HCEC 1CT (cell line): ENCODE data around the gene ADRA2B.

Experiments
- DNase-seq: peaks from one replicate; pipeline ENCODE4 v3.0.0-alpha.2; 2017

ADRA2B gene

DNA sequence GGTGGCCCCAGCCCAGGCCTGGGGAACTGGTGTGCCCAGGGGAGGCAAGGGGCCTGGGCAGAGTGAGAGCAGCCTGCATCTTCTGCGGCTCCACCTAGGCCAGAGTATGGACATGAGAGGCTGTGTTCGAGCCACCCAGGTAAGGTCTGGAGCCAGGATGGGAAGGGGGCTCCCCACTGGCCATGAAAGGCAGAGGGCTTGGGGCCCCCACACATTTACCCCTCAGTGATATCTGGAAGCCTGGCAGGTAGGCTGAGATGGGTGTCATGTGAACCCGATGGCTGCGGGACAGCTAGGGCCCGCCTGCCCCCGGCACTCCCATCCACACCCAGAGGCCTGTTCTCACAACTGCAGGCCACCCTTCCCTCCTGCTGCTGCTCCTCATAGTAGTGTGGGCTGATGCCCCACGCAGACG, 13.2 kb downstream of the ADRA2B start:
- no peak for DNase-seq

DNA sequence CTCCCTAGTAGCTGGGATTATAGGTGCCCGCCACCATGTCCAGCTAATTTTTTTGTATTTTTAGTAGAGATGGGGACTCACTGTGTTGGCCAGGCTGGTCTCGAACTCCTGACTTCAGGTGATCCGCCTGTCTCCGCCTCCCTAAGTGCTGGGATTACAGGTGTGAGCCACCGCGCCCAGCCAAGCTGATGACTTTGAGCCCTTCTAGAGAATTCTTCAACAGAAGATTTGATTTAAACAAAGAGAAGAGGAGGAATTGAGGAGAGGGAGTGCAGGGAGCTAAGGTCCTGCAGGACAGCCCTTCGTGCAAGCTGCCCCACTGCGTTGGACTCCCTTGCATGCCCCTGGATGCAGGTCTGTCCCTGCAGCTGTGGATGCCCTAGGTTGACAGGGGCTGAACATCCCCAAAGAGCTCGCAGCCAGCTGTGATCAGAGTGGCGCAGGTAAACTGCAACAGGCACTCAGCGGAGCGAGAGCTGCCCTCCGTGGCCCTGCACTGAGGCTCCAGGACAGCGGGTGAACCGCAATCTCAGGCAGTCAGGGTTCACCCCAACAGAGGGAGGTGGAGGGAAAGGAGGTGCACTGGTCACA, 13.7 kb downstream of the ADRA2B start:
- DNase-seq: no peak

DNA sequence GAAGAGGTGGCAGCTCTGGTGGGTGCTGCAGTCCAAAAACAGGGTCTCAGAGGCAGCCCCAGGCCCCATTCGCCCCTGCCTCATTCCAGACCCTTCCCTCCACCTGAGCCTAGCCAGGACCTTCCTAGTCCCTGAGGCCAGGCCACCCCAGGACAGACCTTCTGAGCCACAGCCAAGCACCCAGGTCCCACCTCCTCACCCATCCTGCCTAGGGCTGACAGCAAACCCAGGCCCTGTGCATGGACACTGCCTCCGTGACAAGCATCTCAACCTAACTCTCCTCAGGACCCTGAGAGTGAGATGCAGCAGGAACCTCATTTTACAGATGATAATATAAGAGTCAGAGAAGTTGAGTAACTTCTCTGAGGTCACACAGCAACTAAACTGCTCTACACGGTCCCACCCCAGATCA, 15.5 kb downstream of the ADRA2B start:
- DNase-seq: no peak

DNA sequence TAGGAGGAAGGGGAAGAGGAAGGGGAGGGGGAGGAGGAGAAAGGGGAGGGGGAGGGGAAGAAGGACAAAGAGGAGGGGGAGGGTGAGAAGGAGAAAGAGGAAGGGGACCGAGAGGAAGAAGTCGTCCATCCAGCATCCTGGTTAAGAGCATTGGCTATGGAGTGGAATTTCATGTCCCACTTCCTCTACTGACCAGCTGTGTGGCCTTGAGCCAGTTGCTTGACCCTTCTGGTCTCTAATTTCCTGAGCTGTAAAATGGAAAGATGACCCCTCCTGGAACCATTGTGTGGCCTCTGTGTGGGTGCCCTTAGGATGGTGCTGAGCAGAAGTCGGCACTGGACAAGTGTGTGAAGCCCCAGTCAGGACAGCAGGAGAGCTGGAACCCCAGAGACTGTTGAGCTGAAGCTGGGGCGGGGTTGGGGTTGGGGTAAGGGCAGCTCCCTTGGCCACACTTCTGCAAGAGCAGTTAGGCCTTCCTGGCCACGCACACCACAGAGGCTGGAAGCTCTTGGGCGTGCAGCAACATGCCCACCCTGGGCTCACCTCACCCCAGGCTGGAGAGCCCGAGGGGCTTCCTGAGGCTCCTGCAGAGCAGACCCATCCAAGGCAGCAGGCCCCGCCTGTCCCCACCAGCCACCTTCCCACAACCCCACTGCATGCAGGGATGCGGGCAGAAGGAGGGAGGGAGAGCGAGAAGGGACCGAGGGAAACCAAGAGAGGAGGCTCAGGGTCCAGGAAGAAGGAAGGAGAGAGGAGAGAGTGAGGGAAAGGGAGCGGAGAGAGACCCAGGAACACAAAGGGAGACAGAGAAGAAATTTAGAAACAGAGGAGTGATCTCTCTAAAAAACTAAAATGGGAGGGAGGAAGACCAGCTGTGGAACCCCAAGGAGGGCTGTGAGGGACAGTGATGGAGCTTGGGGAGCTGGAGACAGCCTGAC, 16.2 kb downstream of the ADRA2B start:
- DNase-seq: no peak

DNA sequence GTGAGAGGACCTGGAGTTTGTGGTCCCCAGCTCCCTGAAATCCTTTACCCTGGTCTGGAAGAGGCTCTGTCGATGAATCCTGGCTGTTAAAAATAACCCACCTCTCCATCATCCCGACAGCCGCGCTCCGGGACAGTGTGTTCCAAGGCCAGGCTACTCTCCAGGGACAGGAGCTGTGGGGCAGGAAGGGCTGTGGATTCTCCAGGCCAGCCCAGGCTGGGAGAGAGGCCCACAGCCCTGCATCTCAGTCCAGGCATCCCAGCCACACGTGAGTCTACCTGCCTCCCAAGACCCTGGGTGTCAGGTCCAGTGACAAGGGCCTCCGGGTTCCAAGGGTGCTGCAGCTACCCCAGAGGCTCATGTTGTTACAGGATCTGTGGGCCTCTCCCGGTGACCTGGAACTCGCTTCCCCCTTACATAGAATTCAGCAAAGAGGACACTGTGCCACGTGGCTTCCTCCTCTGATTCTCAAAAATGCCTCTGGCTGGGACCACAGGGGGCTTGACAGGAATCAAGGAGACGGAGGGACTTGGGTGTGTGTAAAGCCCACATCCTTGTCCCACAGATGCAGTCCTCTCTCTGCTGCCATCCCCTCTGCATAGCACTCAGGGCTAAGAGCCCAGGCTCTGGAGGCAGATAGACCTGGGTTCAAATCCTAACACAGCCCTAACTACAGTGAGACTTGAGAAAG, 17.3 kb downstream of the ADRA2B start:
- DNase-seq: no peak

DNA sequence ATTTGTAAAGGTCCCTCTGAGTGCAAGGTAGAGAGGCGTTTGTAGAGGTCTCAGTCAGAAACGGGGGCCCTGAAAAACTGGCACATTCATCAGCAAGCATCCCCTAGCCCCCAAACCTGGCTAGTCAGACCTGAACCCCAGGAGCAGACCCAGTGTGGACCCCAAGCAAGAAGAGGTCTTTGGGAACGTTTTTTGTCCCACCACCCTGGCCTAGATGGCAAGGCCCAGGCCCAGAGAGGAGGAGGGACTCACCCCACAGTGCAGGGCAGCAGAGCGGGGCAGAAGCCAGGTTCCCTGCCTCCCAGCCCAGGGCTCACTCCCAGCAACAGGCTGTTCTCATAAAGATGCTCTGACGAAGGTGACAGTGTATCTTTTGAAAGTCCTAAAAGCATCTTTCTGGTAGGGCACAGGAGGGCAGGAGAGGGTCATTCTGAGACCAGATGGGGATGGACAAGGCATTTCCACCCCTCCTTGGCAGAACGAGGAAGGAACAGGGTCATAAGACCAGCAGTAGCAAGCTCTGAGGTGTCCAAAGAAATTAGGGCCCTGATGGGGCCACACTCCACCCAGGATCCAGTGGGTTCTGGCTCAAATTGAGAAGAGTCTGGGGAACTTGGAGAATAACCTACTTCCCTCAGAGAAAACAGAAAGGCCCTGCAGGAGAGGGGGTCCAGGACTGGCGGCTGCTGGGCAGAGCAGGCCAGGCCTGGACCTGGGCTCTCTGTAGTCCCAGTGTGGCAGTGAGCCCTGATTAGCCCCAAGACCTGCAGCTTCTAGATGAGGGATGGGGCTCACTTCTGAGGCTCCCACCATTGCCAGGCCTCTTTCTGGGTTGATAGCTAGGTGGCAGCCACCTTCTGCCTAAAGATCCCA, 18.2 kb downstream of the ADRA2B start:
- DNase-seq: no peak

DNA sequence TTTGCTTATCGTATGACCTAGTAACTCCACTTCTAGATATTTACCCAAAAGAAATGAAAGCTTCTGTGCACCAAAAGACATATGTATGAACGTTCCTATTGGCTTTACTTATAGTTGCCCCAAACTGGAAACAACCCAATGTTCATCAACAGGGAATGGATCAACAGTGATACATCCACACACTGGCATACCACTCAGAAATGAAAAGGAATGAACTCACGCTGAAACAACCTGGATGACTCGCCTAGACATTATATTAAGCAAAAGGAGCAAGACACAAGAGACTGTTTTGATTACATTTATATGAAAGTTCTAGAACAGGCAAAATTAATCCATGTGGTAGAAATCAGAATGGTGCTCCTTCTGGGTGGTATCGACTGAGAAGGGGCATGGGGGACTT, 18.9 kb downstream of the ADRA2B start:
- no peak for DNase-seq

DNA sequence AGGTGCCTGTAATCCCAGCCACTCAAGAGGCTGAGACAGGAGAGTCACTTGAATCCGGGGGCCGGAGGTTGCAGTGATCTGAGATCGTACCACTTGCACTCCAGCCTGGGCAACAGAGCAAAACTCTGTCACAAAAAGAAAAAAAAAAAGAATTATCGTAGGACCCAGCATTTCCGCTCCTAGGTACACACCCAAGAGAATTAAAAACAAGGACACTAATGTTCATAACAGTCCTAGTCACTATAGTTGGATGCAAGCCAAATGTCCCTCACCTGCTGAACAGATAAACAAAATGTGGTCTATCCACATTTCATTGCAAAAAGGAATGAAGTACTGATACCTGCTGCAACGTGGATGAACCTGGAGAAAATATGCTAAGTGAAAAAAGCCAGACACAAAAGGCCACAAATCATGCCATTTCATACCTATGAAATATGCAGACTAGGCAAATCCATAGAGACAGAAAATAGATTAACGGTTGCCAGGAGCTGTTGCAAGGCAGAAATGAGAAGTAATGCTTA, 21.2 kb downstream of the ADRA2B start:
- no peak for DNase-seq

DNA sequence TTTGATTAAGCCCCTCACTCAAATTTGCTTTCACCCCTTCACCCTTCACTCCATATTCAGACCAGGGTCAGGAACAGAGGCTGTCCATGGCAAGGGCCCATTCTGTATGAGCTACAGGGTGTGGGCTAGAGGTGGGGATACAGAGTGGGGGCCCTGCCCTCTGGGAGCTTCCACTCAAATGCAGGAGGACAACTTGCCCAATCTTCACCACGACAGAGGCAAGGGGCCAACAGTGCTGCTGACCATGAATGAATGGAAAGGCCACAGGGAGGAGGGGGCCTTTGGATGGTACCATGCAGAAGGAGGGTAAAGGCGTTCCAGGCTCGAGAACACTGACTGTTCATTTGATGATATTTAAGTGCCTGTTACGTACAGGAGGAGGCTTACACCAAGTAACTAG, 22.8 kb downstream of the ADRA2B start:
- DNase-seq: no peak

DNA sequence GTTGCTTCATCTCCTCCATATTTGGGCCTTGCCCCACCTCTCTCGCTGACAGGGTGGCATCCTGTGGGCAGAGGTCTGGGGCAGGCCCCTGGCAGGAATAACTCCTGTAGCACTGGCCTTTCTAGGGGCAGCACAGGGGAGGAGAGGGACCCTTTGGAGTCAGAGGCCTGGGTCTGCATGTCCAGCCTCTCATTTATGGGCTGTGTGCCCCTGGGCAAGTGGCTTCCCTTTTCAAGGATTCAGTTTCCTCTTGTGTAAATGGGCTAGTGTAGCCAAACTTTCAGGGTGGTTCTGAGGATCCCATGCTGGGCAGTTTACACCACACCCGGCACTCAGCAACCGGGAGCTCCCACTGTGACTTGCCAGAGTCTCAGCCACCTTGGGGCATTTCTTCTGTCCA, 23.4 kb downstream of the ADRA2B start:
- DNase-seq: no peak

DNA sequence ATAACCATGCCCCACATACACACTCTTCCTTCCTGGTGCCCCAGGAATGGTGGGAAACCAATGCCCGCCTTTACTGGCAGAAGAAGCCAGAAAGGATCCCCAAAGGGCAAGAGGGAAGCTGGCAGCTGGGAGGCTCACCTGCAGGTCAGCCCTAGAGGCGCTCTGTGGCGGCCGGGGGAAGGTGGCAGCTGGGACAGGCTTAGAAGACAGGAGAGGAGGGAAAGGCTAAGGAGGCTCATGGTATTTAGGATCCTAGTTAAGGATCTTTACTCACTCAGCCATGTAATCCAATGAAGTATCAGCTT, 23.8 kb downstream of the ADRA2B start:
- no peak for DNase-seq

DNA sequence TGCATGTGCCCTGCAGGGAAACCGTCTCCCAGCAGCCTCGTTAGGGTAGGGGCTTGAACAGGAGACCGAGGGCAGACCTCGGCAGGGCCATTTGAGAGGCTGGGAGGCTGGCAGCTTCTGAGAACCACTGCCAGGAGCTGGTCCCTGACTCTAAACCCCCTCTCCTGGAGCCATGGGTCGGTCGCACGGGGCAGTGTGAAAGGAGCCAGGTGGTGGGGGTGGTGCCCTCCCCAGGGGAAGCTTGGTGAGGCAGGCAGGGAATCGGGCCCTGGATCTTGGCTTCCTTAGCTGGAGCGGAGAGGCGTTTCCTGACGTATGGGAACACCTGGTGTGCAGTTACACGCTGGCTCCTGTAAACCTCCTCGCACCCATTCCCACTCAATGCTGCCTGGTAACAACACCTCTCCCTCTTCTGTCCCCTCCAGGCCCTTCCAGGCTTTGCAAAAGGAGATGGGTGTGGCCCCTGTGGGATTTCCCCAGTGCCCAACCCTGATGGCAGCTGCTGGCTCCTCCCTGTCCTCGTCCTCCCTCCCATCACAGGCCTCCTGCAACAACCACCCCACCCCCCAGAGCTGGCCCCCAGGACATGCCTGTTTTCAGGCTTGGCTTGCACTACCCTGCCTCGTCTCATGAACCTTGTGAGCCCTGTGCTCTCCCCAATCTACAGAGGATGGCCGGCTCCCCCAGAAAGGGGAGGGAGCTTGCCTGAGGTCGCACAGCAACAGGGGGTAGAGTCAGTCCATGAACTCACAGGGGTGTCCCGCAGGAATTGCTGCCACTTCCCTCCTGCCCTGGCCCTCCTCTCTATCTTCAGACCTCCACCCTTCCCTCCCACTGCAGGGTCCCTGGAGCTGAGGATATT, 24.4 kb downstream of the ADRA2B start:
- no peak for DNase-seq

DNA sequence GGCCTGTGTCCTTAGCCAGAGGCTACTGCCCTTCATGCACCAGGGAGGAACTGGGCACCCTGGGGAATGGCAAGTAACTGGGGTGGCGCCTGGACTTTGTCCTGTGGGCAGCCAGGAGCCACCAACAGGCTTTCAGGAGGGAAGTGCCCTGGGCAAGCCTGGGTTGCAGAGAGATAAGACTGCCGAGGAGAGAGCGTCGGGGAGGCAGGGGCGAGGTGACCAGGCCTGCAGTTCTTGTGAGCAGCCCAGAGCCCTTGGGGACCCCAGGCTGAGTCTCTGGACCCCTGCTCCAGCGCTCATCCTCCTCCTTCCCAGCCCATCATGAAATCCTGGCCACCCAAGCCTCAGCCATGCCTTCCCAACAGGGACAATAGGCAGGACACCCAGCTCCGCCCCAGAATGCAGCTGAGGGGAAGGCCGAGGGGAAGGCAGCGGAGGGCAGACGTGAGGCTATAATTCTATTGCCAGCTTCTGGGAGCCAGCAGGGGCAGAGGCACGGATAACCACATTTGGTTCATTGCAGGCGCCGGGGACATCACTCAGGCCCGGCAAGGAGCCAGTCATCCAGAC, 25.1 kb downstream of the ADRA2B start:
- DNase-seq: no peak

DNA sequence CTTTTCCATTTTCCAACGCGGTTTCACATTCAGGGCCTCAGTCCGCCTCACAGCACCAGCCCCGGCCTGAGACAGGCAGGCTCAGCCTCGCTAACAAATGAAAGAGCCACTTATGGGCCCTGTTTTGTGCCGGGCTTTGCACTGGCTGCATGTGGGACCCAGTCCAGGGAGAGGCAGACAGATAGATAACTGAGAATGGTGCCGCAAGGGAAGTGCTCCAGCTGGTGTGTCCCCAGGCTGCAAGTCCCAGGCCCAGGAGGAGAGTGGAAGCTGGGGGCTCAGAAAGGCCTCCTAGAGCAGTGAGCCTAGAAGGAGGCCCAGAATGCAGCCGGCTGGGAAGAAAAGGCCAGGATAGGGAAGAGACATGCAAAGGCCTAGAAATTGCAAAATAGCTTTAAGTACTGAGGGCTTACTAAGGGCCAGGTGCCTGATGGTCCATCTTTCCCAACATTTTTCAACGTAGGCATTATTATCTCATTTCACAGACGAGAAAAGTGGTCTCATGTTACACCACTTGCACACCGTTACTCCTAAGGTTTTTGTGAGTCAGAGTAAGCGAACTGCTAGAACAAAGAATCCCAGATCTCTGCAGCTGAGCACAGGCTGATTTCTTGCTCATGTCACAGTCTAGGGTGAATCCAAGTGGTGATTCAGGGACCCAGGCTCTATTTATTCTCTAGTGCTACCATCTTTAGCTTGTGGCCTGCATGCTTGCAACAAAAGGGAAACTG, 26.0 kb downstream of the ADRA2B start:
- DNase-seq: no peak

DNA sequence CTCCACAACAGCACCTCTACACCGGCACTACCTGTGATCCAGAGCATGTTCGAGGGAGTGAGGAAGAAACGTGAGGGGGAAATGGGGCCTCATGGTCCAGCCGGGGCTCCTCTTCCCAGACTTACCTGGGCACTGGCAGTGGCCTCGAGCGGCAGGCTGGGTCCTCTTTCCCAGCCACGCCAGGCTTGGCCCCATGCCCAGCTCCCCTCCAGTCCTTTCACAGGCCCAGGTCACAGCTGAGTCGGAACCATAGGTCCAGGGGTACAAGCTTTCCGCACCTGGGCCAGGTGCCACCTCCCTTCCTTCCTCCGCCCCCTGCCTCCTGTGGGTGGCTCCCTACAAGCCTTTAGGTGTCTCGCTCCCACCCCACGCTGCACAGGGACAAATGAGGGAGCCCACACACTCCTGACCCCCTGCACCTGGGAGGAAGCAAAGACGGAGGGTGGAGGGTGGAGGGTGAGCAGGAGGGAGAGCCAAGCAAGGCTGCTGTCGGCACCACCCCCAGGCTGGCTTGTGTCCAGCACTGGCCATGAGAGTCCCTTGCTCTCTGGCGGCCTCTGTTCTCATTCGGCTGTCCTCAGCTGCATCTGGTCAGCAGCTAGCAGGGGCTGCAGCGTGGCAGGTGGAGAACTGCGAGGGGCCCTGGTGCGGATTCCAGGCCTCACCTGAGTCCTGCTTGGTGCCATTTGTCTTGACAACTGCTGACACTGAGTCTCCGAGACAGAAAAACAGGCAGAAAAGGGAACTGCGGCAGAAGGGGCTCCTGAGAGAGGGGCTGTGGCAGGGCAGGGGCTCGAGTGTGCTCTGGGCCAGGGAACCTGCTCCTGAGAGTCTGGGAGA, 26.8 kb downstream of the ADRA2B start:
- no peak for DNase-seq

DNA sequence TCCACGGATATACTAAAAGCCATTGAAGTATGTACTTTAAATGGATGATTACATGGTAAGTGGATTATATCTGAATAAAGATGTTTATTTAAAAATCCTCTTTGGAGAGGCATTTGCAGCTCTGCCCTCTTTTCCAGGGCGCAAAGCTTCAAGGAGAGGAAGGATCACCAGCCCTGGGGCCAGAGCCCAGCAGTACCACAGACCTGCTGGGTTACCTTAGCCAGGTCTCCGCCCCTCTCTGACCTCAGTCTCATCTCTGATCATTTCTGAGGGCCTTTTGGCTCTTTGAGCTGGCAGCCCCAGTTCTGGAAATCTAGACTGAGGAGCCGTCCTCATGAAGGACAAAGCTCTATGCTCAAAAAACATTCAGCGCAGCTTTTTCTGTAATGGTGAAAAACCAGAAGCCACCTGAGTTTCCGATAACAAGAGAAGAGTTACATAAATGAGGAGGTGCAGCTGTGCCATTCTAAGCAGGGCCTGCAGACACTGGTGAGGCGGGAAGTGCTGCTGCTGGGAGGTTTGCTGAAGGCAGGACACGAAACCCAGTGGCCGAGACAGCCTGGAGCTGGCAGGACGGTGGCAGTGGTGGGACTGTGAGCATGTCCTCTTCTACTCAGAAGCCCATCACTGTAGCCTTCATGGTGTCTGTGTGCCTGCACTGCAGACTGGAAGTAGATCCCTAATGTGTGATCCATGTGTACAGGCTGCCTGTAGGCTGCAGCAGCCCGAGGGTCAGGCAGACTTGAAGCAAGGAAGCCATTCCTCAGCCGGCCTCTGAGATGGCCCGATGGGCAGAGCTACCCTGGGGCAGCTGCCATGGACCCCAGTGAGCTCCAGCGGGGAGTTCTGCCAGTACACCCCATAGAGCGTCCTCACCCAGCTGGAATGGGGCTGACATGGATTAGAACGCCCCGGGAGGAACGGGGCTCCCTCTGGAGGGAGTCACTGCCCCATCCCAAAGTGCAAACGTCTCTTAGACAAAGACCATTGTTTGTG, 27.7 kb downstream of the ADRA2B start:
- DNase-seq: no peak

DNA sequence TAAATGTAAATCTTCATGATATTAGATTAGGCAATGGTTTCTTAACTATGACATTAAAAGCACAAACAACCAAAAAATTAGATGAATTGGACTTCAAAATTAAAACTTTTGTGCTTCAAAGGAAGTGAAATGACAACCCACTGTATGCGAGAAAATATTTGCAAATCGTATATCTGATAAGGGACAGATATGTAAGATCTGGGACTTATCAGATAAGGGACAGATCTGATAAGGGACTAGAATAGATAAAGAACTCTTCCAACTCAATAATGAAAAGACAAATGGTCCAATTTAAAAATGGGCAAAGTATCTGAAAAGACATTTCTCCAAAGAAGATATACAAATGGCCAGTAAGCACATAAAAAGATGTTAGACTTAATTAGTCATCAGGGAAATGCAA, 29.2 kb downstream of the ADRA2B start:
- DNase-seq: no peak

DNA sequence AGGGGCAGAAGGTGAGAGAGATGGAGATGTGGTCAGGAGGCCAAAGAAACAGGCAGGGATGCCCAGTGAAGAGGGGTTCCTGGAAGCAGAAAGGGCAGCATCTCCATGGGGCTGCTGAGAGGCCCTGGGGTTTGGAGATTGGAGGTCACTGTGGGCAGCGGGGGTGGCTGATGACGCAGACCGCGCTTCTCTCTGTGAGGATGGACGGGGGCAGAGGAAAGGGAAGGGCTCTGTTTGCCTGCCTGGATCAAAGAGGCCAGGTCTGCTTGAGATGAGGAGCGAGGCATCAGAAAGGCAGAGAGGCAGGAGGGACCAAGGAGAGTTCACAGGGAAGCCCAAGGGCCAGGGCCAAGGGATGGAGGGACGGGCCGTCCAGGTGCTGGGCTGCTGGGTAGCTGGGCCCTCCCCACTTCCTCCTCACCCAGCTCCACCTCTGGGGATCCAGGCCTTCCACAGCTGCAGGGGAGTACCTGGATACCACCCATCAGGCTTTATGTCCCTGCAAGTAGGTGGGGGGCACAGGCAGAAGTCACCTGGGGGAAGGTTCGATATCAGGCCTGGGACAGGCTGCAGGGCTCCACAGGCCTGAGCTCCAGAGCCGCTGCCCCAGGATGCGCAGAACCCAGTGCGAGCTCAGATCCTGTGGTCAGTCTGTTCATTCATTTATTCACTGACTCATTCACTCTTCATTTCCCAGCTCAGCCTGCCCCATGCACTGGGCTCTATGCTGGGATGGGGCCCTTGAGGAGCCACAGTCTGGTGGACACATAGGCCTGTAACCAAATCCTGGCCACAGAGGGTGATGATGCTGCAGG, 30.6 kb downstream of the ADRA2B start:
- DNase-seq: no peak
